Neural cell (in vitro differentiated cells): Measurements from ENCODE around the gene PLSCR3. TPM values are rescaled to one million over a fixed set of nuclear protein-coding genes. Genes with fewer than 3 reads are reported as not detected.

ENCODE experiments used
- H2AFZ ChIP-seq: fragments of 200-600, 300-800 bp; sonication (generic), shearing (Covaris generic); 2 replicates; pipeline ENCODE4 v1.6.0; 2014; ENCODE audit warnings: low read depth, mild to moderate bottlenecking, antibody characterized with exemption, low read length, moderate library complexity
- H3F3A ChIP-seq: fragments of 200-600 bp; shearing (Covaris generic); 2 replicates; pipeline ENCODE4 v1.6.1; 2016; ENCODE audit warnings: mild to moderate bottlenecking, moderate library complexity, mixed read lengths, antibody characterized with exemption, low read length; ENCODE audit not compliant: insufficient read depth, poor library complexity, severe bottlenecking
- H3K27ac ChIP-seq: fragments of 200-600, 300-800 bp; sonication (generic), shearing (Covaris generic); 2 replicates; pipeline ENCODE4 v1.5.1; 2014; ENCODE audit warnings: mild to moderate bottlenecking, low read length, moderate library complexity
- H3K27me3 ChIP-seq: fragments of 300-800, 200-600 bp; sonication (generic), shearing (Covaris generic); 2 replicates; pipeline ENCODE4 v1.6.0; 2014; ENCODE audit warnings: mild to moderate bottlenecking, low read depth, low read length, moderate library complexity; ENCODE audit not compliant: insufficient read depth
- H3K36me3 ChIP-seq: fragments of 300-800, 200-600 bp; sonication (generic), shearing (Covaris generic); 2 replicates; pipeline ENCODE4 v1.5.1; 2014; ENCODE audit warnings: mild to moderate bottlenecking, antibody characterized with exemption, low read length, moderate library complexity; ENCODE audit not compliant: insufficient read depth
- H3K4me2 ChIP-seq: fragments of 300-800, 200-600 bp; sonication (generic), shearing (Covaris generic); 2 replicates; pipeline ENCODE4 v1.6.0; 2014; ENCODE audit warnings: mild to moderate bottlenecking, low read length
- H3K4me3 ChIP-seq: fragments of 300-800, 200-600 bp; sonication (generic), shearing (Covaris generic); 2 replicates; pipeline ENCODE4 v1.5.1; 2014; ENCODE audit warnings: mild to moderate bottlenecking, low read length, moderate library complexity
- H3K79me2 ChIP-seq: fragments of 200-600 bp; shearing (Covaris generic); replicated peaks from 2 replicates; pipeline ENCODE4 v1.6.0; 2014; ENCODE audit warnings: mild to moderate bottlenecking, low read length, moderate library complexity; ENCODE audit not compliant: insufficient read depth
- H3K9ac ChIP-seq: fragments of 300-800, 200-600 bp; sonication (generic), shearing (Covaris generic); 2 replicates; pipeline ENCODE4 v1.6.1; 2016; ENCODE audit warnings: mild to moderate bottlenecking, low read length, mixed read lengths
- H3K9me2 ChIP-seq: fragments of 200-600 bp; shearing (Covaris generic); 2 replicates; pipeline ENCODE4 v1.6.1; 2016; ENCODE audit warnings: mild to moderate bottlenecking, low read length, mixed read lengths; ENCODE audit not compliant: insufficient read depth
- H3K9me3 ChIP-seq: fragments of 200-600, 300-800 bp; sonication (generic), shearing (Covaris generic); 2 replicates; pipeline ENCODE4 v1.6.1; 2016; ENCODE audit warnings: mild to moderate bottlenecking, mixed run types, low read length, moderate library complexity, mixed read lengths
- H4K20me1 ChIP-seq: fragments of 200-600 bp; shearing (Covaris generic); 2 replicates; pipeline ENCODE4 v1.6.1; 2016; ENCODE audit warnings: mild to moderate bottlenecking, mixed run types; ENCODE audit not compliant: insufficient read depth
- EP300 ChIP-seq: fragments of 450-650 bp; conservative IDR thresholded peaks from 2 replicates; pipeline ENCODE4 v1.6.1; 2014; ENCODE audit warnings: antibody characterized with exemption, mild to moderate bottlenecking, moderate library complexity; ENCODE audit not compliant: poor library complexity, severe bottlenecking
- EZH2 ChIP-seq: fragments of 200-600, 300-800 bp; shearing (Covaris generic), sonication (generic); IDR thresholded peaks from 2 replicates; pipeline ENCODE4 v1.6.1; 2014; ENCODE audit warnings: antibody characterized with exemption, low read length, borderline replicate concordance, mild to moderate bottlenecking; ENCODE audit not compliant: insufficient read depth, poor library complexity, severe bottlenecking
- MXI1 ChIP-seq: fragments of 450-650 bp; conservative IDR thresholded peaks from 2 replicates; pipeline ENCODE4 v1.6.1; 2014; ENCODE audit warnings: antibody characterized with exemption, mild to moderate bottlenecking; ENCODE audit not compliant: poor library complexity, severe bottlenecking
- POLR2AphosphoS5 ChIP-seq: IDR thresholded peaks from 2 replicates; pipeline ENCODE4 v1.6.1; 2012
- RAD21 ChIP-seq: fragments of 450-650 bp; conservative IDR thresholded peaks from 2 replicates; pipeline ENCODE4 v1.6.1; 2014; ENCODE audit warnings: antibody characterized with exemption, mild to moderate bottlenecking, moderate library complexity
- SMC3 ChIP-seq: fragments of 450-650 bp; conservative IDR thresholded peaks from 2 replicates; pipeline ENCODE4 v1.6.1; 2014; ENCODE audit warnings: antibody characterized with exemption, mild to moderate bottlenecking, moderate library complexity; ENCODE audit not compliant: poor library complexity
- TAF1 ChIP-seq: IDR thresholded peaks from 2 replicates; pipeline ENCODE4 v1.6.1; 2012; ENCODE audit warnings: low read depth
- polyA plus RNA-seq: library from polyadenylated mRNA; depleted of rRNA; stranded (reverse); fragments of >200 nt; gene quantifications from 2 replicates; pipeline ENCODE4 v1.2.3, GENCODE V29; 2014
- TF ChIP-seq, protein P1 (sequence below): IDR thresholded peaks from 2 replicates; pipeline ENCODE4 v1.6.1; 2012; ENCODE audit warnings: borderline replicate concordance
- TF ChIP-seq, protein P2 (sequence below): fragments of 450-650 bp; IDR thresholded peaks from 2 replicates; pipeline ENCODE4 v1.5.1; 2014; ENCODE audit warnings: antibody characterized with exemption, mild to moderate bottlenecking, moderate library complexity; ENCODE audit not compliant: poor library complexity, severe bottlenecking

The PLSCR3 gene
- polyA plus RNA-seq, 1 donor from 2014 or later: 15.9 TPM

DNA sequence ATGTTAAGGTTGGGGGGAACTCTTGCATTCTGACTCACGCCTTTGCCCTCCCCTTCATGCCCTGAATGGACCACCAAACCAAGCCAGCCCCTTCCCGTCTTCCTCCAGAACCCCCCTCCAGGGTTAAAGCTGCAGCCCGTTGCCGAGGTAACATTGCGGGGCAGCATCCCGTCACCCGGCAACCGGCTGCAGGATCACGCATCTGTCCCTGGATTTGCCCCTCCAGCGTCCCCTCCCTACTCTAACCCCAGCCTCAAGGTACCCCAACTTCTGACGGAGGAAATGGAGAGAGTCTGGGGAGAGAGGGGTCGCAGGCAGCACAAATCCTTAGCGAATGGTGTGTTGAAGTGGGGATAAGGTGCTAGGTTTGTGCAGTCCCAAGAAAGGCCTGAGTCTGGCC is 12.8 kb upstream of the PLSCR3 start:
- no peaks in the 10 kb centered on the region for H3K9me2 ChIP-seq
- peaks cover 32% of the 10 kb centered on the region for H3K79me2 ChIP-seq
- H2AFZ ChIP-seq: no peak overlapping the region
- no peaks in the 10 kb centered on the region for H3K27me3 ChIP-seq
- no peaks in the 10 kb centered on the region for H3K9me3 ChIP-seq
- H3K9ac ChIP-seq: peak overlapping the region; percentile 98
- peaks cover 5% of the 10 kb centered on the region for H3F3A ChIP-seq
- peak overlapping the region; percentile 88 for H3K4me3 ChIP-seq
- H3K4me2 ChIP-seq: peak overlapping the region; percentile 73
- no peak for TF ChIP-seq SMC3
- TF ChIP-seq EP300: no peak
- no peak for TF ChIP-seq MXI1
- TF ChIP-seq POLR2AphosphoS5: no peak
- TF ChIP-seq RAD21: no peak
- H3K36me3 ChIP-seq: no peaks in the 10 kb centered on the region
- H3K27ac ChIP-seq: peak overlapping the region; percentile 31
- peaks cover 2% of the 10 kb centered on the region for H4K20me1 ChIP-seq

DNA sequence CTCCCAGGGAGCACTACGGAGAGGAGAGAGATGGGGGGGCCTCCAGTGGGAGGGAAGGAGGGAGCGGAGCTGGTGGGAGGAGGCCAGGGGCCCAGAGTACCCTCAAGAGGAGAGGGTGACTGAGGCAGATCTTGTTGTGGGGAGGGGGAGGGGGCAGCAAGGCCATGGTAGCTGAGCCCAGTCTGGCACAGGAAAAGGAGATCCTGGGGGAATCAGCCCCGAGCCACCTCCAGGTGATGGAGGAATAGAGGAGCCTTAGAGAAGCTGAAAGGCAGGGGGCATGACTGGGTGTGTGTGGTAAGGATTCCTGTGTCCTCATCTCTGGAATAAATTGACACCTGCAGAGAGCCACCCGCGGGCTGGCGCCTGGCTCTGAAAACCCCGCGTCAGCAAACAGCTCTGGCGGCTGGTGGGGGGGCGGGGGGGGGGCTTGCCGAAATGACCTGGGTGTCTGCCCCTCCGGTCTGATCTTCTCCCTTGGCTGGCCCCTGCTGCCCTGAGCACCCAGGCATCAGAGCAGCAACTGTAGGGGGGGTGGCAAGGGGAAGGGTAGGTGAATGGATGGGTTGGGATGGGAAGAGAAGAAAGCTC is 12.0 kb upstream of the PLSCR3 start:
- no peaks in the 10 kb centered on the region for H3K9me2 ChIP-seq
- peak overlapping the region; percentile 88 for H3K4me3 ChIP-seq
- no peaks in the 10 kb centered on the region for H3K36me3 ChIP-seq
- H3K9me3 ChIP-seq: no peaks in the 10 kb centered on the region
- peak overlapping the region; percentile 98 for H3K27ac ChIP-seq
- no peaks in the 10 kb centered on the region for H3K27me3 ChIP-seq
- no peak for TF ChIP-seq MXI1
- TF ChIP-seq RAD21: no peak
- TF ChIP-seq, protein P1, sequence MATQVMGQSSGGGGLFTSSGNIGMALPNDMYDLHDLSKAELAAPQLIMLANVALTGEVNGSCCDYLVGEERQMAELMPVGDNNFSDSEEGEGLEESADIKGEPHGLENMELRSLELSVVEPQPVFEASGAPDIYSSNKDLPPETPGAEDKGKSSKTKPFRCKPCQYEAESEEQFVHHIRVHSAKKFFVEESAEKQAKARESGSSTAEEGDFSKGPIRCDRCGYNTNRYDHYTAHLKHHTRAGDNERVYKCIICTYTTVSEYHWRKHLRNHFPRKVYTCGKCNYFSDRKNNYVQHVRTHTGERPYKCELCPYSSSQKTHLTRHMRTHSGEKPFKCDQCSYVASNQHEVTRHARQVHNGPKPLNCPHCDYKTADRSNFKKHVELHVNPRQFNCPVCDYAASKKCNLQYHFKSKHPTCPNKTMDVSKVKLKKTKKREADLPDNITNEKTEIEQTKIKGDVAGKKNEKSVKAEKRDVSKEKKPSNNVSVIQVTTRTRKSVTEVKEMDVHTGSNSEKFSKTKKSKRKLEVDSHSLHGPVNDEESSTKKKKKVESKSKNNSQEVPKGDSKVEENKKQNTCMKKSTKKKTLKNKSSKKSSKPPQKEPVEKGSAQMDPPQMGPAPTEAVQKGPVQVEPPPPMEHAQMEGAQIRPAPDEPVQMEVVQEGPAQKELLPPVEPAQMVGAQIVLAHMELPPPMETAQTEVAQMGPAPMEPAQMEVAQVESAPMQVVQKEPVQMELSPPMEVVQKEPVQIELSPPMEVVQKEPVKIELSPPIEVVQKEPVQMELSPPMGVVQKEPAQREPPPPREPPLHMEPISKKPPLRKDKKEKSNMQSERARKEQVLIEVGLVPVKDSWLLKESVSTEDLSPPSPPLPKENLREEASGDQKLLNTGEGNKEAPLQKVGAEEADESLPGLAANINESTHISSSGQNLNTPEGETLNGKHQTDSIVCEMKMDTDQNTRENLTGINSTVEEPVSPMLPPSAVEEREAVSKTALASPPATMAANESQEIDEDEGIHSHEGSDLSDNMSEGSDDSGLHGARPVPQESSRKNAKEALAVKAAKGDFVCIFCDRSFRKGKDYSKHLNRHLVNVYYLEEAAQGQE: no peak
- TF ChIP-seq, protein P2, sequence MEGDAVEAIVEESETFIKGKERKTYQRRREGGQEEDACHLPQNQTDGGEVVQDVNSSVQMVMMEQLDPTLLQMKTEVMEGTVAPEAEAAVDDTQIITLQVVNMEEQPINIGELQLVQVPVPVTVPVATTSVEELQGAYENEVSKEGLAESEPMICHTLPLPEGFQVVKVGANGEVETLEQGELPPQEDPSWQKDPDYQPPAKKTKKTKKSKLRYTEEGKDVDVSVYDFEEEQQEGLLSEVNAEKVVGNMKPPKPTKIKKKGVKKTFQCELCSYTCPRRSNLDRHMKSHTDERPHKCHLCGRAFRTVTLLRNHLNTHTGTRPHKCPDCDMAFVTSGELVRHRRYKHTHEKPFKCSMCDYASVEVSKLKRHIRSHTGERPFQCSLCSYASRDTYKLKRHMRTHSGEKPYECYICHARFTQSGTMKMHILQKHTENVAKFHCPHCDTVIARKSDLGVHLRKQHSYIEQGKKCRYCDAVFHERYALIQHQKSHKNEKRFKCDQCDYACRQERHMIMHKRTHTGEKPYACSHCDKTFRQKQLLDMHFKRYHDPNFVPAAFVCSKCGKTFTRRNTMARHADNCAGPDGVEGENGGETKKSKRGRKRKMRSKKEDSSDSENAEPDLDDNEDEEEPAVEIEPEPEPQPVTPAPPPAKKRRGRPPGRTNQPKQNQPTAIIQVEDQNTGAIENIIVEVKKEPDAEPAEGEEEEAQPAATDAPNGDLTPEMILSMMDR: no peak
- no peak for TF ChIP-seq TAF1
- no peak for TF ChIP-seq SMC3
- TF ChIP-seq POLR2AphosphoS5: no peak
- TF ChIP-seq EZH2: no peak
- TF ChIP-seq EP300: no peak
- H4K20me1 ChIP-seq: peaks cover 2% of the 10 kb centered on the region
- peak overlapping the region; percentile 63 for H2AFZ ChIP-seq
- peak overlapping the region; percentile 93 for H3K4me2 ChIP-seq
- peaks cover 5% of the 10 kb centered on the region for H3F3A ChIP-seq
- H3K79me2 ChIP-seq: peaks cover 32% of the 10 kb centered on the region
- H3K9ac ChIP-seq: peak overlapping the region; percentile 98
